WTC11 (cell line): ENCODE results near the gene MIDN. TPM values are rescaled to one million over a fixed set of nuclear protein-coding genes. Genes with fewer than 3 reads are reported as not detected.

ENCODE experiments used
- ATAC-seq: fragments of 200-7000 bp; cut with Tn5 transposase; 2 replicates; pipeline ENCODE4 v1.10.0; 2021; ENCODE audit warnings: mild to moderate bottlenecking, moderate library complexity
- CTCF ChIA-PET: fragments of 300-600 bp; sonication (Branson Sonifier 250); formaldehyde crosslinking; loops from one replicate; lab custom pipeline; 2021; ENCODE audit warnings: antibody characterized with exemption; lab: Charles Lee
- POLR2A ChIA-PET: fragments of 350-600 bp; sonication (Branson Sonifier 250); formaldehyde crosslinking; loops from one replicate; lab custom pipeline; 2021; ENCODE audit warnings: antibody characterized with exemption; lab: Charles Lee
- DNase-seq: peaks from one replicate; pipeline ENCODE4 v3.0.0; 2021; ENCODE audit warnings: low spot score
- H3K27ac Mint-ChIP-seq: 2 replicates; pipeline ENCODE4 v1.8.0; 2021; ENCODE audit warnings: mixed read lengths
- H3K27me3 Mint-ChIP-seq: 2 replicates; pipeline ENCODE4 v1.8.0; 2021; ENCODE audit warnings: low read depth, mild to moderate bottlenecking, moderate library complexity, mixed read lengths
- H3K36me3 Mint-ChIP-seq: 2 replicates; pipeline ENCODE4 v1.8.0; 2021; ENCODE audit warnings: mixed read lengths
- H3K4me1 Mint-ChIP-seq: 2 replicates; pipeline ENCODE4 v1.8.0; 2022; ENCODE audit warnings: mixed read lengths
- H3K4me3 Mint-ChIP-seq: 2 replicates; pipeline ENCODE4 v1.8.0; 2021; ENCODE audit warnings: mild to moderate bottlenecking, moderate library complexity, mixed read lengths
- H3K9me3 Mint-ChIP-seq: 2 replicates; pipeline ENCODE4 v1.8.0; 2021; ENCODE audit warnings: mixed read lengths
- ATF1 ChIP-seq: sonication (generic); formaldehyde crosslinking; IDR thresholded peaks from 2 replicates; pipeline ENCODE4 v1.8.1; 2023; ENCODE audit warnings: mild to moderate bottlenecking, moderate library complexity, missing genetic modification reagents
- CREB1 ChIP-seq: sonication (generic); formaldehyde crosslinking; IDR thresholded peaks from 2 replicates; pipeline ENCODE4 v1.8.0; 2023; ENCODE audit warnings: mild to moderate bottlenecking, missing genetic modification reagents
- ESRRA ChIP-seq: sonication (generic); formaldehyde crosslinking; IDR thresholded peaks from 2 replicates; pipeline ENCODE4 v1.8.1; 2022; ENCODE audit warnings: mild to moderate bottlenecking, missing genetic modification reagents, borderline replicate concordance
- GABPB1 ChIP-seq: sonication (generic); formaldehyde crosslinking; IDR thresholded peaks from 2 replicates; pipeline ENCODE4 v1.8.1; 2023; ENCODE audit warnings: mild to moderate bottlenecking, missing genetic modification reagents
- MYBL2 ChIP-seq: sonication (generic); formaldehyde crosslinking; IDR thresholded peaks from 2 replicates; pipeline ENCODE4 v1.8.1; 2023; ENCODE audit warnings: mild to moderate bottlenecking, moderate library complexity, missing genetic modification reagents
- NFE2L1 ChIP-seq: sonication (generic); formaldehyde crosslinking; IDR thresholded peaks from 2 replicates; pipeline ENCODE4 v1.8.1; 2023; ENCODE audit warnings: missing genetic modification reagents
- NR2C2 ChIP-seq: sonication (generic); formaldehyde crosslinking; IDR thresholded peaks from 2 replicates; pipeline ENCODE4 v1.8.0; 2022; ENCODE audit warnings: mild to moderate bottlenecking, missing genetic modification reagents
- PRRX2 ChIP-seq: fragments of 250-450 bp; sonication (Bioruptor Pico); IDR thresholded peaks from 2 replicates; pipeline ENCODE4 v1.8.0; 2021; ENCODE audit warnings: mild to moderate bottlenecking
- RELA ChIP-seq: sonication (generic); formaldehyde crosslinking; IDR thresholded peaks from 2 replicates; pipeline ENCODE4 v1.8.1; 2022; ENCODE audit warnings: missing genetic modification reagents, mild to moderate bottlenecking, borderline replicate concordance
- SP1 ChIP-seq: sonication (generic); formaldehyde crosslinking; conservative IDR thresholded peaks from 2 replicates; pipeline ENCODE4 v1.8.1; 2022; ENCODE audit warnings: missing genetic modification reagents
- TEAD1 ChIP-seq: sonication (generic); formaldehyde crosslinking; IDR thresholded peaks from 2 replicates; pipeline ENCODE4 v1.8.0; 2022; ENCODE audit warnings: mild to moderate bottlenecking, missing genetic modification reagents
- TP53 ChIP-seq: sonication (generic); formaldehyde crosslinking; IDR thresholded peaks from 2 replicates; pipeline ENCODE4 v1.8.1; 2023; ENCODE audit warnings: mild to moderate bottlenecking, missing genetic modification reagents
- ZBTB21 ChIP-seq: sonication (generic); formaldehyde crosslinking; IDR thresholded peaks from 2 replicates; pipeline ENCODE4 v1.8.1; 2023; ENCODE audit warnings: mild to moderate bottlenecking, missing genetic modification reagents, borderline replicate concordance
- ZNF138 ChIP-seq: sonication (generic); formaldehyde crosslinking; conservative IDR thresholded peaks from 2 replicates; pipeline ENCODE4 v1.8.1; 2022; ENCODE audit warnings: mild to moderate bottlenecking, moderate library complexity, missing genetic modification reagents
- ZNF219 ChIP-seq: sonication (generic); formaldehyde crosslinking; IDR thresholded peaks from 2 replicates; pipeline ENCODE4 v1.8.0; 2023; ENCODE audit warnings: missing genetic modification reagents, mild to moderate bottlenecking, borderline replicate concordance
- ZNF232 ChIP-seq: sonication (generic); formaldehyde crosslinking; IDR thresholded peaks from 2 replicates; pipeline ENCODE4 v1.8.0; 2022; ENCODE audit warnings: mild to moderate bottlenecking, missing genetic modification reagents
- ZNF396 ChIP-seq: fragments of 250-450 bp; sonication (Bioruptor Pico); IDR thresholded peaks from 2 replicates; pipeline ENCODE4 v1.8.0; 2021; ENCODE audit warnings: mild to moderate bottlenecking, moderate library complexity, borderline replicate concordance
- total RNA-seq: library from RNA; stranded (reverse); gene quantifications from 3 replicates; pipeline ENCODE4 v1.2.3, GENCODE V29; 2021
- TF ChIP-seq, protein P1 (sequence below): sonication (generic); formaldehyde crosslinking; IDR thresholded peaks from 2 replicates; pipeline ENCODE4 v1.8.1; 2023; ENCODE audit warnings: mild to moderate bottlenecking, missing genetic modification reagents
- TF ChIP-seq, protein P2 (sequence below): fragments of 250-450 bp; sonication (Bioruptor Pico); IDR thresholded peaks from 2 replicates; pipeline ENCODE4 v1.8.0; 2021; ENCODE audit warnings: mild to moderate bottlenecking
- TF ChIP-seq, protein P3 (sequence below): fragments of 250-450 bp; sonication (Bioruptor Pico); IDR thresholded peaks from 2 replicates; pipeline ENCODE4 v1.9.0; 2021; ENCODE audit warnings: mild to moderate bottlenecking, borderline replicate concordance
- TF ChIP-seq, protein P4 (sequence below): fragments of 250-450 bp; sonication (Bioruptor Pico); IDR thresholded peaks from 2 replicates; pipeline ENCODE4 v1.9.0; 2021; ENCODE audit warnings: mild to moderate bottlenecking
- TF ChIP-seq, protein P5 (sequence below): fragments of 250-450 bp; sonication (Bioruptor Pico); conservative IDR thresholded peaks from 2 replicates; pipeline ENCODE4 v1.9.0; 2021; ENCODE audit warnings: mild to moderate bottlenecking

Gene MIDN
- total RNA-seq, 1 experiment from 2014 or later: 189 TPM

DNA sequence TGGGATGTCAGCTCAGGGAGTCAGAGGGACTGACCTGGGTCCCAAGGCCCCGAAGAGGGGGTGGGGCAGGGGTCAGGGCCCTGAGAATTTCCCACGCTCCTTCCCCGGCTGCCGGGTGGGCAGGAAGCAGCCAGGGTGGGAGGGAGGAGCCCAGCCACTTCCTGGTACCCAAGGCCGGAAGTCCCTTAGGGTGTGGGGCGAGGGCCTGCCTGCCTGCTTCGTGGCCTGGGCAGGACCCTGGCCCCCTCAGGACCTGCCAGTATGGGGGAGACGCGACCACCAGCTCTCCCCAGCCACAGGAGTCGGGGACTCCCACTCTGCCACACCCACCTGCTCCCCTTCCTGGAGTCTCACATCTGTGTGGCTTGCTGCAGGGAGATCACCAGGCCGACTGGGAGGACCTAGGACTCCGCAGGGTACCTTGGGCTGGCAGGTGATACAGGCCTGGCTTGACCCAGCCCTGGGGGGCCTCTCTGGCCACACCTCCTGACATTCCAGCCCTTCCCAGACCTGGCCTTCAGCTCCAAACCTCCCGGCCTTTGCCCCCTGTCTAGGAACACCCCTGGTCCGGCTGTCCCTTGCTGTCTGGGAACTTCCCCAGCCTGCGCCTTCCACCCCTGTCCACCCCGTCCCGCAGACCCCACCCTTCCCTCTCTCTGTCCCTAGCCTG lies 11.0 kb downstream of the MIDN start:
- Mint-ChIP-seq H3K27ac (peak overlapping the region; percentile 90), H3K9me3 (no peaks in the 10 kb centered on the region), H3K4me3 (peak overlapping the region; percentile 47), H3K4me1 (peaks cover 51% of the 10 kb centered on the region), H3K27me3 (no peaks in the 10 kb centered on the region), H3K36me3 (peaks cover 29% of the 10 kb centered on the region)
- POLR2A ChIA-PET: interaction anchor here (0.5 to 3.6 kb wide), 6 partner anchors 9 to 233 kb away, joined by 3 to 31 read pairs (median 4); partner anchors contain the start of genes CIRBP, CNN2 and FAM174C
- CTCF ChIA-PET: interaction anchor here (0.6 to 15.6 kb wide), 4 partner anchors 10 to 134 kb away, joined by 3 to 648 read pairs (median 4); partner anchors contain the start of genes ATP5F1D and CIRBP
- peak; percentile 74 for DNase-seq
- peak; percentile 31 for ATAC-seq
- TF ChIP-seq, protein P1, sequence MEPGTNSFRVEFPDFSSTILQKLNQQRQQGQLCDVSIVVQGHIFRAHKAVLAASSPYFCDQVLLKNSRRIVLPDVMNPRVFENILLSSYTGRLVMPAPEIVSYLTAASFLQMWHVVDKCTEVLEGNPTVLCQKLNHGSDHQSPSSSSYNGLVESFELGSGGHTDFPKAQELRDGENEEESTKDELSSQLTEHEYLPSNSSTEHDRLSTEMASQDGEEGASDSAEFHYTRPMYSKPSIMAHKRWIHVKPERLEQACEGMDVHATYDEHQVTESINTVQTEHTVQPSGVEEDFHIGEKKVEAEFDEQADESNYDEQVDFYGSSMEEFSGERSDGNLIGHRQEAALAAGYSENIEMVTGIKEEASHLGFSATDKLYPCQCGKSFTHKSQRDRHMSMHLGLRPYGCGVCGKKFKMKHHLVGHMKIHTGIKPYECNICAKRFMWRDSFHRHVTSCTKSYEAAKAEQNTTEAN (CRISPR knock-in tag): no peak
- TF ChIP-seq CREB1 (CRISPR knock-in tag) (no peak), NR2C2 (CRISPR knock-in tag) (no peak), ZNF396 (CRISPR knock-in tag) (no peak), SP1 (CRISPR knock-in tag) (no peak; the same call in 1 of the 2 replicates), GABPB1 (CRISPR knock-in tag) (peak; percentile 41; the same call in 1 of the 2 replicates), ZNF219 (CRISPR knock-in tag) (no peak), ZBTB21 (no peak), ESRRA (CRISPR knock-in tag) (no peak; the same call in 1 of the 2 replicates), MYBL2 (CRISPR knock-in tag) (no peak), PRRX2 (peak; percentile 95), TEAD1 (CRISPR knock-in tag) (no peak; the same call in 1 of the 2 replicates), ZNF232 (CRISPR knock-in tag) (no peak), RELA (CRISPR knock-in tag) (no peak), TP53 (no peak), NFE2L1 (no peak; the same call in 1 of the 2 replicates), ATF1 (CRISPR knock-in tag) (no peak), ZNF138 (CRISPR knock-in tag) (0 out of 2 replicates have a peak, but pooled peaks have one; percentile 65)
- TF ChIP-seq, protein P2, sequence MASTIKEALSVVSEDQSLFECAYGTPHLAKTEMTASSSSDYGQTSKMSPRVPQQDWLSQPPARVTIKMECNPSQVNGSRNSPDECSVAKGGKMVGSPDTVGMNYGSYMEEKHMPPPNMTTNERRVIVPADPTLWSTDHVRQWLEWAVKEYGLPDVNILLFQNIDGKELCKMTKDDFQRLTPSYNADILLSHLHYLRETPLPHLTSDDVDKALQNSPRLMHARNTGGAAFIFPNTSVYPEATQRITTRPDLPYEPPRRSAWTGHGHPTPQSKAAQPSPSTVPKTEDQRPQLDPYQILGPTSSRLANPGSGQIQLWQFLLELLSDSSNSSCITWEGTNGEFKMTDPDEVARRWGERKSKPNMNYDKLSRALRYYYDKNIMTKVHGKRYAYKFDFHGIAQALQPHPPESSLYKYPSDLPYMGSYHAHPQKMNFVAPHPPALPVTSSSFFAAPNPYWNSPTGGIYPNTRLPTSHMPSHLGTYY (CRISPR knock-in tag): peak; percentile 91
- TF ChIP-seq, protein P3, sequence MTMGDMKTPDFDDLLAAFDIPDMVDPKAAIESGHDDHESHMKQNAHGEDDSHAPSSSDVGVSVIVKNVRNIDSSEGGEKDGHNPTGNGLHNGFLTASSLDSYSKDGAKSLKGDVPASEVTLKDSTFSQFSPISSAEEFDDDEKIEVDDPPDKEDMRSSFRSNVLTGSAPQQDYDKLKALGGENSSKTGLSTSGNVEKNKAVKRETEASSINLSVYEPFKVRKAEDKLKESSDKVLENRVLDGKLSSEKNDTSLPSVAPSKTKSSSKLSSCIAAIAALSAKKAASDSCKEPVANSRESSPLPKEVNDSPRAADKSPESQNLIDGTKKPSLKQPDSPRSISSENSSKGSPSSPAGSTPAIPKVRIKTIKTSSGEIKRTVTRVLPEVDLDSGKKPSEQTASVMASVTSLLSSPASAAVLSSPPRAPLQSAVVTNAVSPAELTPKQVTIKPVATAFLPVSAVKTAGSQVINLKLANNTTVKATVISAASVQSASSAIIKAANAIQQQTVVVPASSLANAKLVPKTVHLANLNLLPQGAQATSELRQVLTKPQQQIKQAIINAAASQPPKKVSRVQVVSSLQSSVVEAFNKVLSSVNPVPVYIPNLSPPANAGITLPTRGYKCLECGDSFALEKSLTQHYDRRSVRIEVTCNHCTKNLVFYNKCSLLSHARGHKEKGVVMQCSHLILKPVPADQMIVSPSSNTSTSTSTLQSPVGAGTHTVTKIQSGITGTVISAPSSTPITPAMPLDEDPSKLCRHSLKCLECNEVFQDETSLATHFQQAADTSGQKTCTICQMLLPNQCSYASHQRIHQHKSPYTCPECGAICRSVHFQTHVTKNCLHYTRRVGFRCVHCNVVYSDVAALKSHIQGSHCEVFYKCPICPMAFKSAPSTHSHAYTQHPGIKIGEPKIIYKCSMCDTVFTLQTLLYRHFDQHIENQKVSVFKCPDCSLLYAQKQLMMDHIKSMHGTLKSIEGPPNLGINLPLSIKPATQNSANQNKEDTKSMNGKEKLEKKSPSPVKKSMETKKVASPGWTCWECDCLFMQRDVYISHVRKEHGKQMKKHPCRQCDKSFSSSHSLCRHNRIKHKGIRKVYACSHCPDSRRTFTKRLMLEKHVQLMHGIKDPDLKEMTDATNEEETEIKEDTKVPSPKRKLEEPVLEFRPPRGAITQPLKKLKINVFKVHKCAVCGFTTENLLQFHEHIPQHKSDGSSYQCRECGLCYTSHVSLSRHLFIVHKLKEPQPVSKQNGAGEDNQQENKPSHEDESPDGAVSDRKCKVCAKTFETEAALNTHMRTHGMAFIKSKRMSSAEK (CRISPR knock-in tag): peak; percentile 91; the same call in 1 of the 2 replicates
- TF ChIP-seq, protein P4, sequence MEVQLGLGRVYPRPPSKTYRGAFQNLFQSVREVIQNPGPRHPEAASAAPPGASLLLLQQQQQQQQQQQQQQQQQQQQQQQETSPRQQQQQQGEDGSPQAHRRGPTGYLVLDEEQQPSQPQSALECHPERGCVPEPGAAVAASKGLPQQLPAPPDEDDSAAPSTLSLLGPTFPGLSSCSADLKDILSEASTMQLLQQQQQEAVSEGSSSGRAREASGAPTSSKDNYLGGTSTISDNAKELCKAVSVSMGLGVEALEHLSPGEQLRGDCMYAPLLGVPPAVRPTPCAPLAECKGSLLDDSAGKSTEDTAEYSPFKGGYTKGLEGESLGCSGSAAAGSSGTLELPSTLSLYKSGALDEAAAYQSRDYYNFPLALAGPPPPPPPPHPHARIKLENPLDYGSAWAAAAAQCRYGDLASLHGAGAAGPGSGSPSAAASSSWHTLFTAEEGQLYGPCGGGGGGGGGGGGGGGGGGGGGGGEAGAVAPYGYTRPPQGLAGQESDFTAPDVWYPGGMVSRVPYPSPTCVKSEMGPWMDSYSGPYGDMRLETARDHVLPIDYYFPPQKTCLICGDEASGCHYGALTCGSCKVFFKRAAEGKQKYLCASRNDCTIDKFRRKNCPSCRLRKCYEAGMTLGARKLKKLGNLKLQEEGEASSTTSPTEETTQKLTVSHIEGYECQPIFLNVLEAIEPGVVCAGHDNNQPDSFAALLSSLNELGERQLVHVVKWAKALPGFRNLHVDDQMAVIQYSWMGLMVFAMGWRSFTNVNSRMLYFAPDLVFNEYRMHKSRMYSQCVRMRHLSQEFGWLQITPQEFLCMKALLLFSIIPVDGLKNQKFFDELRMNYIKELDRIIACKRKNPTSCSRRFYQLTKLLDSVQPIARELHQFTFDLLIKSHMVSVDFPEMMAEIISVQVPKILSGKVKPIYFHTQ (CRISPR knock-in tag): peak; percentile 90
- TF ChIP-seq, protein P5, sequence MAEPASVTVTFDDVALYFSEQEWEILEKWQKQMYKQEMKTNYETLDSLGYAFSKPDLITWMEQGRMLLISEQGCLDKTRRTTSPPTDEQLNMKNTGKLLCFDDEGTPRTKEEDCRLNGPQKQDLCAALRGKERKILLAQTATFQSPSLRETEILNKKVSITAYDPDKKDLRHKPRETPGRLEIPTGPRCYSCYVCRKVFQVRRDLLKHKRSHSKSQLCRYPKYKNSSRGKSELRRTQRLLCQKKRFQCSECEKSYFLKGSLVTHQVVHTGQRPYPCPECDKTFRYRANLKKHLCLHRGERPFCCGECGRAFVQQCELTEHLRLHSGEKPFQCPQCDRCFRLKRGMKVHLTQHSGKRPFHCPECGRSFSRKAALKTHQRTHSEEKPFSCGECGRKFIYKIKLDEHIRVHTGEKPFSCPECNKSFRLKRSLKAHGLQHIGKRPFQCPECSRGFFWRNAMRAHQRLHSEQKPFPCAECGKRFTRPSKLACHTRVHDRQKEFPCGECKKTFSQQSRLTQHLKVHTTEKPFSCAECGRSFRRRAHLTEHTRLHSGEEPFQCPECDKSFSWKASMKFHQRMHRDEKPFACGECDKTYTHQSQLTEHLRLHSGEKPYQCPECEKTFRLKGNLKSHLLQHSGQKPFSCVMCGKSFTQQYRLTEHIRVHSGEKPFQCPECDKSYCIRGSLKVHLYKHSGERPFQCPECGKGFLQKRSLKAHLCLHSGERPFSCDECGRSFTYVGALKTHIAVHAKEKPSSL (CRISPR knock-in tag): no peak; the same call in 1 of the 2 replicates
